GM12865 (cell line): ENCODE results near the gene ADAM15.

Experiments
- DNase-seq: peaks from one replicate; pipeline ENCODE4 v3.0.0; 2010; ENCODE audit warnings: low read depth
- H3K4me3 ChIP-seq: 2 replicates; pipeline ENCODE4 v1.5.1; 2011; ENCODE audit warnings: mild to moderate bottlenecking, low read depth, low read length, control low read depth
- CTCF ChIP-seq: IDR thresholded peaks from 2 replicates; pipeline ENCODE4 v1.5.1; 2011; ENCODE audit warnings: low read length, control low read depth, low read depth, inconsistent platforms; ENCODE audit not compliant: insufficient read depth; ENCODE audit errors: missing control alignments

ADAM15 gene

GRCh38 chr1:155110381-155110780, 59.3 kb downstream of the ADAM15 start:
- TF ChIP-seq CTCF = no peak
- no peak overlapping the region for H3K4me3 ChIP-seq
- no peak for DNase-seq

GRCh38 chr1:155110826-155111225, 59.7 kb downstream of the ADAM15 start:
- no peak for TF ChIP-seq CTCF
- no peak overlapping the region for H3K4me3 ChIP-seq
- DNase-seq = no peak
